Bone marrow (tissue), 2 donors: ENCODE measurements around the gene RBM33.

Source experiments
- DNase-seq, 2 donors: peaks; one replicate each; lab custom pipeline; 2025; lab: John Stamatoyannopoulos, UW

RBM33 gene

DNA sequence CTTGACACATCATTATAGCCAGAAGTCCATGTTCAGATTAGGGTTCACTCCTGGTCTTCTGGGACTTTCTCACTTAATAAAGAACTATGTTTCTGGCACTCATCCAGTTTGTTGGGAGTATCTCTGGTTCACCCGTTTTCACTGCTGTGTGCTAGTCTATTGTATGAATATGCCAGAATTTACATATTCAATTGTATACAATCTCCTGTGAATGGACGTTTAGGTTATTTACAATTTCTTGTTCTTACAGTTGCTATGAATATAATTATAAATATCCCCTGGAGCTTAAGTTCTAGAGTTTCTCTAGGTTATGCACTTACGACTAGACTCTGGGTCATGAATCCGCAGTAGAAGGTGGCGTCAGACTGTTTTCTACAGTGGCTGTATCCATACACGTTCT lies 20.0 kb upstream of the RBM33 start:
- no peak for DNase-seq

DNA sequence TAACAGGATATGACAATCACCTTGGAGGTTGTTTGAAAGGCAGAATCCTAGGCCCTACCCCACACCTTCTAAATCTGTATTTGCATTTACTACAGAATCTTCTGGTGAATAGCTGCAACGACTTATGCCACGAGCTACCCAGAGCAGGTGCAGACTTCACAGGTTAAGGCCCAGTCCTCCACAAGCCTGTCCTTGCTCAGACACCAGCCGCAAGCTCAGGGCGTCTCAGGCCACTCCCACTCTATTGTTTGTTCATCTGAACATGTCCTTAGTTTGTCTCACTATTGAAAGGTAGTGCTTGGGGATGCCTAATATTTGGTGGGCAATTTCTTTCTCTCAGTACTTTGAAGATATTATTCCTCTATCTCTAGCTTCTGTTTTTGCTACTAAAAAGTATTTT lies 18.9 kb upstream of the RBM33 start:
- DNase-seq: no peak

DNA sequence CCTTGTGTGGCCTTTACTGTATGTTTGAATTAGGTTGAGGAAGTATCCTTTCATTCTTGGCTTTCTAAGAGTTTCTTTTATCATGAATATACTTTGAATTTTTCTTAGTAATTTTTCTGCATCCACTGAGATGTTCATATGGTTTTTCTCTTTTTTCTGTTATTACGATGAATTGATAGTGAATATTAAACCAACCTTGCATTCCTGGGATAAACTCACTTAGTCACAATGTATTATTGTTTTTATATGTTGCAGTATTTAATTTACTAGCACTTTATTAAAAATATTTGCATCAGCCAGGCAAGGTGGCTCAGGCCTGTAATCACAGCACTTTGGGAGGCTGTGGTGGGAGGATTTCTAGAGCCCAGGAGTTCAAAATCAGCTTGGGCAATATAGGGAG lies 15.3 kb upstream of the RBM33 start:
- no peak for DNase-seq

DNA sequence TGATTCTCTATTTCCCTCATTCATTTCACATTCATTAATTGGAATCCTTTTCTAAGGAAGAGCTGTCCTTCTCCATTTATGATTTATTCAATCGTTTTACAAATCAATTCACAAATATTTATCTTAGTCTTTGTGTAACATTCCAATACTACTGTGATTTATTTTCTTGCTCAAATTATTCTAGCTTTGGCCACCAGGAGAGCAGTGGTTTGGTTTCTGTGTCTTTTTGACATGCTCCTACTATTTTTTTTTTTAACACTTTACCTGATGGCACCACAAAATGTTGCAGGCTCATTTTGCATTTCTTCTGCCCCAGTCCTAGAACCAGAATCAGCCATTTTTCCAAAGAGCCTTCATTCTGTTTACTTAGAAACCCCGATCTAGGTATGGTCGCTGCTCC lies 13.3 kb upstream of the RBM33 start:
- DNase-seq: no peak

DNA sequence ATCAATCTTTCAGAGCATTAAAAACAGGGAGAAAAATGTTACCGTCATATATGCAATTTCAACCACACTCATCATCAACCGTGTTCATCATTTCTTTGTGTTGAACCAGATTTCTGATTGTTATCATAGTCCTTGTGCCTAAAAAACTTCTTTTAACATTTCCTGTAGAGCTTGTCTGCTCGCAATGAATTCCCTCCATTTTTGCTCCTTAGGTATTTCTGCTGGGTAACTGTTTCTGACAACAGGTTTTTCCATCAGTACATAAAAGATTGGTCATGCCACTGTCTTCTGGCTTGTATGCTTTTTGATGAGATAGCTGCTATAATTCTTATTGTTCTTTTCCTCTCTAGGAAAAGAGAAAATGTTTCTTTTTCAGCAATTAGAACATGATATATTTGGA lies 8.6 kb upstream of the RBM33 start:
- DNase-seq: no peak

DNA sequence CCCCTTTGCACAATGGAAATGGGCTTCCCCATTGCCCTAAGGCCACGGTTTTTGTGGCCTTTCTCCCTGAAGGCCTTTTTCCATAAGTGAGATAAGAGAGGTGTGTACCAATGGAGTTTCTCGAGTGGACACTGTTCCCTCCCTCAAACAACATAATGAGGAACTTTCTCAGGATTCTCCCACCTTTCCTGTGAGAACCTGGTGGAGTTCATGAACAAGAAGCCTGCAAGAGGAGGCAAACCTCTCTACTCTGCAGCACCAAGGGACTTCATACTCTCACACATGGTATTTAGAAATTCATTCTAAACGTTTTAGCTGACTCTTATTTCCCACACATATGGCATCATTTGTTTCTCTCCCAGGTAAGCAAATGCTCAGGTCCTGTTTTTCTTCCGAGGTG lies 7.3 kb upstream of the RBM33 start:
- no peak for DNase-seq

DNA sequence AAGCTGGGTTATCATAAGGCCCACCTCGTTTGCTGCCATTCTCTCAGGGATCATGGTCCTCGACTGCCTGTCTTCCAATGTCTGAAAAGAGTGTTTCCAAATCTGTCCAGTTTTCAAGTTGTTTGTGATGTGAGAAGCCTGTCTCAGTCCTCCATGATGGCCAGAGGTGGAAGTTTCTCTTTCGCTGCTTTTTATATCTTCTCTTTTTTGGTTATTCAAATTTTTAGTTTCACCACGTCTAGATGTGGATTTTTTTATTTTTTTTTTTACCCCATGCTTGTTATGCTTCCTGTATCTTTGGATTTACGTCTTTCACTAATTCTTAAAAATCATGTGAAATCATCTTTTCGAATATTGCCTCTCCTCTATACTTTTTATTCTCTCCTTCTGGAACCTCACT lies 6.1 kb upstream of the RBM33 start:
- DNase-seq: no peak

DNA sequence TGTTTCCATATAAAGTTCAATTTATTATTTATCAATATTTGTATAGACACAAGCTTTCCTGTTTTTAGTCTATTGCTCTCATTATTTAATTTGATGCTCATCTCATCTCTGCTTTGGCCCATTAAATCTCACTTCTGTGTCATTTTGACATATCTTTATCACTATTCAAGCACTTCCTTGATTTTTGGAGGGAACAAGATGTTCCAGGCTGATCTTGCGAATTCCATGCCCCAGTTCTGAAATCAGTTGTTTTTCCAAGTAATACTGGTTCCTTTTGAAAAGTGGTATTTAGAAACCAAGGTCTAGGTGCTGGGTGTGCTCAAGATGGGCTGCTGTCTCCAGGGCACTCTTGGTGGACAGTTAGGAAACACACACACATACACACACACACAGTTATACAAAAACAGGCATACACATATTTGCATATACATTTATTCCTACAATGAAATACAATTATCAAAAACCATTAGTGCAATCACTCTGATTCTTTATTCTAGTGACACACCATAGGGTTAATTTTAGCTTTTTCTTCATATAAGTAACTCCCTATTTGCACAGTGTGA lies 4.4 kb upstream of the RBM33 start:
- DNase-seq: no peak

DNA sequence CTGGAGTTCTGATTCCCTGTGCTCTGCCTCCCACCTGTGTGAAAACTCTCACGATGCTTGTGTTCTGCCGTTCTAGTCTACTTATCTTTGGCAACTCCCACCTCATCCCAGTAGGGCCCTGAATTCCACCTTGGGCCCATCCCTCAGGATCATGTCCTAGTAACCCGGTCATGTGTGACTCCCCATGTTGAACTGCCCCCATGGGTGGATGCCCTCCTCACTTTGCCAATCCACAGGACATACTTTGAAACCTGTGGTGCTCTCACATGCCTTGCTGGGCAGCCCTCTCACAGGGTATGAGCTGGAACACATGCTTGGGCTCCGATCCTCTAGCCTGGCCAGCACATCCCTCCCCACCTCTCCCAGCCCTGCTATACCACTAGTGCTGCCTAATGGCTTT lies 3.8 kb upstream of the RBM33 start:
- DNase-seq: no peak

DNA sequence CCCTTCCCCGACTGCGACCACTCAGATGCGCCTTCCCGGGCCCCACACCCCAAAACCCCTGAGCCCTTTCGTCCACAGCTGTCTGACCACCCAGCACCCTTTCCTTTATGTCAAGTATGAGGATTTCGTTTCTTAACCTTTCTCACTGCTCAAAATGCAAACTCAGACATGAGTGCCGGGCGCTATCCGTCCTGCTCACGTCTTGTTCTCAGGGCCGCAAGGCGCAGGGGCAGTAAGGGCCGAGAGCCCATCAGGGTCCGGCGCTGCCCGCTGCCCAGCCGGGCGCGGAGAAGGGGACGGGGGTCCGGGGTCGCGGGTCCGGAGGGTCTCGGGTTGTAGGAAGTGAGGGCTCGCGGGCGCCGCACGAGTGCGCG lies 670 bp upstream of the RBM33 start:
- DNase-seq: no peak

DNA sequence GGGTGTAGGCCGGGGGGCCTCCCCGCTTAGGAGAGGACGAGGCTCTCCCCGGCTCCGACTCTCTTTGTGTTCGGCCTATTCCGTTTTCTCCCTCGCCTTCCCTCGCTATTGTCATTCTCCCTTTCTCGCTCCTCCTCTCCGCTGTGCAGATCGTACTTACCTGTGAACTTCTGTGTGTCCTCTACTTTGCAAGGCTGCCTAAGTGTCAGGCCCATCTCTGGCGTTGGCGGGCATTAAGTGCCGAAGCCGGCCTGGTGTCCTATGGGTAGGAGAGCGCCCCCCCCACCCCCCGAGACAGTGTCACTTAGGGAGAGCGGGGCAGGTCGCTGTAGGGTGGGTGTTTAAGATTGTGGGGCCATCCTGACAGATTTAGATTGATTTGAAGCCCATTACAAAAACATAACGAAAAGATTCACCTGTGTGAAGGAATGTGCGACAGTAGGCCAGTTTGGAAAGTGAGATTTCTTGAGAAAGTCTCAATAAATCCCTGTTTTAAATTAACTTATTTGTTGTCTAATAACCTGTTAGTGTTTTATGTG lies 579 bp downstream of the RBM33 start:
- peak; percentile 12 to 62 for DNase-seq

DNA sequence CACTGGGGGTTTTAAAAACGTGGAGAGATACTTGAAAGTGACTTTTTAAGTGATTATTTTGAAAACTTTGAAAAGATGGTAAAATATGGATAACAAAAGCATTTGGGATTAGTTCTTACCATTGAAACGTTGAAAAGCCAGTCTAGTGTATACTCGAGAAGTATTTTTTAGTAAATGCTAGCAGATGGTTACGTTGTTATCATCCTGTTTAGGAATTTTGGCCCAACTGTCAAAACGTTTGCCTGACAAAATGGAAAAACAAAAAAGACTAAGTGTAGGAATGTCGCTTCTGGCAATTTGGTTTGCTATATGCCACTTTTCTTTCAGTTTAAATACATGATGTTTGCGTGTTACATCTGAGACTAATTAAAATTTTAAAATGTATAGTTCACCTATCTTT lies 1.2 kb downstream of the RBM33 start:
- no peak for DNase-seq

DNA sequence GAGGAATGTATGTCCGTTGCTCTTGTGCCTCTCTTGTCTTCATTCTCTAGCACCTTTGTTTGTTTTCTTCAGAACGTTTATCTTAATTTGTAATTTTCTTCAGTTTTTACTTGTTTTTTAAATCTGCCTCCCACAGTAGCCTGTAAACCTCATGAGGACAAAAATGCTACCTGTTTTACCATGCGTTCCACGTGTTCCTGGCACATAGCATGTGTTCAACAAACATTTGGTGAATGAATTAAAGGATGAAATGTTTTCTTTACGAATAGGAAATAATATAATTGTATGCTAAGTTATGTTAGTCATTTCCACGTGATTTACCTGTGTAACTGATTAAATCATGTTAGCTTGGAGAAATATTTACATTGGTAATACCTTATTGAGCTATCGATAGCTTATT lies 2.2 kb downstream of the RBM33 start:
- no peak for DNase-seq

DNA sequence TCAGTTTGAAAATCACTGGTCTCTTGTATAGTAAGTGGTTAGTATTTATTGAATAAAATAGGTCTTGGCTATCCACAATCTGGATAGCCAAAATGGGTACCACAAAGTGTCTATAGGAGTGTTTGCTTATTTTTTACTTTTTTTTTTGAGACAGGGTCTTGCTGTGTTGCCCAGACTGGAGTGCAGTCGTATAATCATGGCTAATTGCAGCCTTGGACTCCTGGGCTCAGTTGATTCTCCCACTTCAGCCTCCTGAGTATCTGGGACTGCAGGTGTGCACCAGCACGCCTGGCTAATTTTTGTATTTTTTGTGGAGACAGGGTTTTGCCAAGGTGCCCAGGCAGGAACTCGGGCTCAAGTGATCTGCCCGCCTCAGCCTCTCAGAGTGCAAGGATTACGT lies 2.8 kb downstream of the RBM33 start:
- DNase-seq: no peak

DNA sequence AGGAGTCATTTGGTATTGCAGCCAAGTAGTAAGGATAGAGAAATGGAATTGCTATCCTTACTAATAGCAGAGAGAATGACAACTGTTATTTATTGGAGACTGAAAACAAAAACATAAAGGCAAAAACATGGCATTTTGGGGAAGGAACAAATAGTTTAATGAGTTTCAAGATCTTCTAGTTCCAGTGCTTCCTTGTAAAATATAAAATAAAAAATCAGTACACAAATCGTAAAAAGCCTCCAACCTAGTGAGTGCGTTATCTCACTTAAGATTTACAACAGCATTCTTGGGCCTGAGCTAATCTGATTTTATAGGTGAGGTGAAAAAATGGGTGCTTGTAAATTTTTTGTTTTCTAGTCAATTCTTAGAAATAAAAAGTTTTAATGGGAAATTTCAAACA lies 3.3 kb downstream of the RBM33 start:
- DNase-seq: no peak

DNA sequence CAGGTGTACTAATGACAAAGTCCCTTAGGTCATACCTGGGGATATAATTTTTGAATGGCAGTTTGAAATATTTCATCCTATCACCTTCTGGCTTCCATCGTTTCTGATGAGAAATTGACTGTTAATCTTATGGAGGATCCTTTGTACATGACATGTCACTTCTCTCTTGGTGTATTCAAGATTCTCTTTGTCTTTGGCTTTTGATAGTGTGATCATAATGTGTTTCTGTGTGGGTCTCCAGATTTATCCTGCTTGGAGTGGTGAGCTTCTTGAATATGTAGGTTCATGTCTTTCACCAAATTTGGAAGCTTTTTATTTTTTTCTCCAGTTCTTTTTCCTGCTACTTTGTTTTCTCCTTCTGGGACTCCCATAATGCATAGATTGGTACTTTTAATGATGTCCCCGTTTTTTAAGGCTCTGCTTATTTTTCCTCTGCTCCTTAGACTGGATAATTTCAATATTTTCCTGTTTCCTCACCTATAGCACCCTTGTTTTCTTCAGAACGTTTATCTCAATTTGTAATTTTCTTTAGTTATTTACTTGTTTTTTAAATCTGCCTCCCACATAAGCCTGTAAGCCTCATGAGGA lies 4.4 kb downstream of the RBM33 start:
- DNase-seq: no peak

DNA sequence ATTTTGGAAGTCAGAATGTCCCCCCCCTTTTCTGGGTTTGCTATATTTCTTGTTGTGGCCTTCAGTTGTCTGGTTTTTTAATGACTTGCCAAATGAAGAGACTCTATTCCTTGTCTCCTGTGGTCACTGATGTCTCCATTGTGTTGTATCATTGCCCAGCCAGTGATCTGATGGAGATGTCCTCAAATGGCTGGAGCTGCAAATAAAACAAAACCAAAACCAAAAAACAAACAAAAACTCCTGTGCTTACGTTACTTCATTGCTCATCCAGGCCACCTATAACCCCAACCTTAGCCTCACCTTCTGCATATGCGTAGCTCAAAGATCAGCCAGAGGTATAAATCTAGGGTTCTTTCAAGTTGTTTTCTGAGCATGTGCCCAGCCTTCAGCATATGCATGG lies 5.1 kb downstream of the RBM33 start:
- no peak for DNase-seq

DNA sequence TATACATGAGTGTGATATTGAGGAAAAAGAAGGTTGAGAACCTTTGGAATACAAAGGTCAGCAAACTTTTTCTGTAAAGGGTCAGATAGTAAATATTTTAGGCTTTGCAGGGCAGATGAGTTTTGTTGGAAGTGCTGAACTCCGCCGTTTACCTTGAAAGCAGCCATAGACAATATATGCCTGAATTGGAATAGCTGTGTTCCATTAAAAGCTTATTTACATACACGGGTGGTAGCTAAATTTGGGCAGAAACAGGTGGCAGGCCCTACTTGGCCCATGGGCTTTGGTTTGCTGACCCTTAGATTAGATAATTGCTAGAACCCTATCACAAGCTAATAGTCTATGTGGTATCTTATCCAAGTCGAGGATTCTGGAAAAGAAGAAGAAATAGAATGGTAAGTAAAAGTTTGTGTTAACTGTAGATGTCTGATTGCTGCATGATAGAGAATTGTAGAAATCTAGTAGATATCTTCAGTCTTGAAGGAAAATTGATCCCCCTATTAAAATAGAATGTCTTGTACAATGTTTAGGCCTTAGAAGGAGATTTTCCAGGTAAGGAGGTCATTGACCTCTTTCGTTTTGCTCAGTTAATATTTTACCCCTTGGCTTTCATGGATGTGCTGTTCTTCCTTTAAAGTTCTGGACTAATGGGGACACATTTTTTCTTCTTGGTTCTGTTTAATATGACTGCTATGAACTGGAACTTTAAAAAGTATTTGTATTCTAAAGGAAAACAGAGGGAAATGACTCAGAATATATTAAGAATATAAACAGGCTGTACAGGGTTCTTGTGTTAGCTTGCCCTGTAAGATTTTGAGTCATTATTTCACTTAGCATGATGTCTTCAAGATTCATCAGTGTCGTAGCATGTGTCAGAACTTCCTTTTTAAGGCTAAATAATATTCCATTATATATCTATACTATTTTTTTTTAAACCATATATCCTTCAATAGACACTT lies 8.0 kb downstream of the RBM33 start:
- DNase-seq: no peak

DNA sequence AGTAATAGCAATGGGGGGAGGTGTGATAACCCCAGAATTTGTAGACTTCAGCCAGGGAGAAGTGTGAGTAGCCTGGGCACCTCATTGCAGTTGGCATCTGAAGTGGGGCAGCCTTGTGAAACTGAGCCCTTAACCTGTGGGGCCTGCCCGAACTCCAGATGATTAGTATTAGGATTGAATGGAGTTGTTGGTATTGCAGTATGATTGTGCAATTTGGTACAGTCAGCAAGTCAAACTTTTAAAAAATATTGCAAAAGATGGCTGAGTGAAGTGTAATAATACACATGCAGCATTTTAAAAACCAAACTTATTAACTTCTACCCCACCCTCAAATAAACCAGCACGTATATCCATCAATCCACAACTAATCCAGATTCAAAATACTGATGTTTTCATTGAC lies 9.3 kb downstream of the RBM33 start:
- no peak for DNase-seq

DNA sequence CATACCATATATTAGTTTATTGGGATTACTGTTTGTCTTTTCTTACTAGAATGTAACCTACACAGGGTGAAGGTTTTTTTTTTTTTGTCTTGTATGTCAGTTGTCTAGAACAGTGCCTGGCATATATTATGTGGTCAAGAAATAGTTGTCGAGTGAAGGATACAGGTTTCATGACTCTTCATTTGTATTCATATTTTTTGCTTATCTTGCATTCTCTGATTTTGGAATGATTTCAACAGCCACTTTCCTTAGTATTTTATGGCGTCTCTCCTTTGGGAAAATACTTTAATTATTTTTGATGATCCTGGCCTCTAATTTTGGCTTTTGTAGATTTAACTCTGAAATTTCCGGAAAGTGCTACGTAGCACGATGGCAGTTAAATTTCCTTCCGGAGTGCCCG lies 12.4 kb downstream of the RBM33 start:
- no peak for DNase-seq

DNA sequence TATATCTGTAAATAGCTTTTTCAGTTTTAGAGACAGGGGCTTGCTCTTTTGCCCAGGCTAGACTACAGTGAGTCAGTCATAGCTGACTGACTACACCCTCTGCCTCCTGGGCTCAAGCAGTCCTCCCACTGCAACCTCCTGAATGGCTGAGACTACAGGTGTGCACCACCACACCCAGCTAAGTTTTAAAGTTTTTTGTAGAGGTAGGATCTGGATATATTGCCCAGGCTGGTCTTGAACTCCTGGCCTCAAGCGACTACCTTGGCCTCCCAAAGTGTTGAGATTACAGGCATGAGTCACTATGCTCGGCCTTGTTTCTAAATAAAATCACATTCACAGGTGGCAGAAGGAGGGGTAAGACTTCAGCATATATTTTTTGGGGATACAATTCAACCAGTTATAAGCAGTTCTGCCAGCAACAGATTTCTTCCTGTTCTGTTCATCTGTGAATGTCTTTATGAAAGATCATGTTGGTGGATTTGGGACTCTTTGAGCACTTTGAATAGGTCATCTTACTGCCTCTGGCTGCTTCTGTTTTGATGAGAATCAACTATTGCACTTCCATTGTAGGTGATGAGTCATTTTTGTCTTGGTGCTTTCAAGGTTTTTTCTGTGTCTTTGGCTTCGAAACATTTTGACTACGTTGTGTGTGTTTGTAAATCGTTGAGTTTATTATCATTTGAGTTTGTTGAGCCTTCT lies 15.7 kb downstream of the RBM33 start:
- DNase-seq: no peak

DNA sequence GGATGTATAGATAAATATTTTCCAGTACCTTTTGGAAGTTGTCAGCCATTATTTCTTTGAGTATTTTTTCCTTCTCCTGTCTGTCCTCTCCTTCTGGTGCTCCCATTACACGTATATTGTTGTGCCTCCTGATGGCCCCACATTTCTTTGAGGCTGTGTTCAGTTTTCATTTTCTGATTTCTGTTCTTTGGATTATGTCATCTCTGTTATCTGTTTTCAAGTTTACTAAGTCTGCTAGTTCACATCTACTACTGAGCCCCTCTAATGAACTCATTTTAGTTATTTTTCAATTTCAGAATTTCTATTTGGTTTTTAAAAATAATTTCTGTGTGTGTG lies 16.3 kb downstream of the RBM33 start:
- no peak for DNase-seq
